ENCODE measurements around the gene NR1D1. TPM values are rescaled to one million over a fixed set of nuclear protein-coding genes. Genes with fewer than 3 reads are reported as not detected.

Gene NR1D1
- total RNA-seq, 2 experiments from 2014 or later = 5.2 to 5.4 TPM

GRCh38 chr17:40075201-40075941 lies 25.0 kb downstream of the NR1D1 start:
- peak overlapping the region; percentile 72 for H3K27ac Mint-ChIP-seq
- H3K36me3 Mint-ChIP-seq (ENCODE audit: low read depth) = no peaks in the 10 kb centered on the region
- no peak overlapping the region for H3K4me3 Mint-ChIP-seq
- peak; percentile 88 for ATAC-seq
- H3K4me1 Mint-ChIP-seq = peaks cover 33% of the 10 kb centered on the region
- no peaks in the 10 kb centered on the region for H3K9me3 Mint-ChIP-seq (ENCODE audit: low read depth)
- ChIA-PET POLR2A (interaction anchor here (1.3 to 1.7 kb wide), 2 partner anchors 11 to 24 kb away, joined by 5 to 6 read pairs; no protein-coding TSS in a partner anchor), CTCF (interaction anchor here (0.6 to 5.6 kb wide), 30 partner anchors 8 to 240 kb away, joined by 3 to 85 read pairs (median 5); partner anchors contain the start of genes MED24, NR1D1 and THRA)
- intact Hi-C loops (cut with DNase I, micrococcal nuclease) = loop anchor here (1.0 to 5.0 kb wide), 4 partner anchors 12 to 63 kb away; no protein-coding TSS in a partner anchor
- no peaks in the 10 kb centered on the region for H3K27me3 Mint-ChIP-seq
- peak; percentile 83 for DNase-seq

- H3K27ac Mint-ChIP-seq = no peak overlapping the region
- intact Hi-C loops (cut with DNase I, micrococcal nuclease) = loop anchor here (1.0 to 5.0 kb wide), 4 partner anchors 12 to 62 kb away; no protein-coding TSS in a partner anchor
- ATAC-seq = no peak
- no peaks in the 10 kb centered on the region for H3K9me3 Mint-ChIP-seq (ENCODE audit: low read depth)
- H3K36me3 Mint-ChIP-seq (ENCODE audit: low read depth) = no peaks in the 10 kb centered on the region
- H3K4me1 Mint-ChIP-seq = peaks cover 38% of the 10 kb centered on the region
- no peak overlapping the region for H3K4me3 Mint-ChIP-seq
- POLR2A ChIA-PET = interaction anchor here (1.3 to 1.7 kb wide), 2 partner anchors 11 to 24 kb away, joined by 5 to 6 read pairs; no protein-coding TSS in a partner anchor
- CTCF ChIA-PET = interaction anchor here (0.5 to 5.6 kb wide), 19 partner anchors 9 to 212 kb away, joined by 3 to 85 read pairs (median 8); partner anchors contain the start of genes MED24, NR1D1 and THRA
- DNase-seq = no peak
- H3K27me3 Mint-ChIP-seq = no peaks in the 10 kb centered on the region
Observed at GRCh38 chr17:40074871-40075200, 25.6 kb downstream of the NR1D1 start.

- no peak overlapping the region for H3K27ac Mint-ChIP-seq
- no peaks in the 10 kb centered on the region for H3K36me3 Mint-ChIP-seq (ENCODE audit: low read depth)
- no peaks in the 10 kb centered on the region for H3K9me3 Mint-ChIP-seq (ENCODE audit: low read depth)
- no peaks in the 10 kb centered on the region for H3K27me3 Mint-ChIP-seq
- no peak overlapping the region for H3K4me3 Mint-ChIP-seq
- POLR2A ChIA-PET = no interaction called here
- CTCF ChIA-PET = interaction anchor here (0.6 to 5.6 kb wide), 11 partner anchors 10 to 165 kb away, joined by 3 to 85 read pairs (median 13); partner anchors contain the start of genes MED24, NR1D1 and THRA
- peaks cover 45% of the 10 kb centered on the region for H3K4me1 Mint-ChIP-seq
- intact Hi-C loops (cut with DNase I, micrococcal nuclease) = loop anchor here in 1 of 2 experiments (2.0 kb wide), 1 partner anchor 61 kb away; no protein-coding TSS in a partner anchor
- ATAC-seq (no peak), DNase-seq (no peak)
Observed at GRCh38 chr17:40074175-40074512, 26.2 kb downstream of the NR1D1 start.

- ChIA-PET POLR2A (interaction anchor here (0.7 kb wide), 1 partner anchor 26 kb away, joined by 3 read pairs; no protein-coding TSS in a partner anchor), CTCF (interaction anchor here (0.6 to 5.6 kb wide), 12 partner anchors 9 to 318 kb away, joined by 3 to 85 read pairs (median 5); partner anchors contain the start of genes MED24, NR1D1 and THRA)
- no peaks in the 10 kb centered on the region for H3K36me3 Mint-ChIP-seq (ENCODE audit: low read depth)
- no peak for ATAC-seq
- no peak for DNase-seq
- H3K4me3 Mint-ChIP-seq = no peak overlapping the region
- H3K27me3 Mint-ChIP-seq = no peaks in the 10 kb centered on the region
- H3K27ac Mint-ChIP-seq = peak overlapping the region; percentile 11
- peaks cover 50% of the 10 kb centered on the region for H3K4me1 Mint-ChIP-seq
- intact Hi-C loops (cut with DNase I, micrococcal nuclease) = loop anchor here in 1 of 2 experiments (2.0 kb wide), 1 partner anchor 61 kb away; no protein-coding TSS in a partner anchor
- H3K9me3 Mint-ChIP-seq (ENCODE audit: low read depth) = no peaks in the 10 kb centered on the region
Observed at GRCh38 chr17:40073454-40074174, 26.8 kb downstream of the NR1D1 start.

- CTCF ChIA-PET = interaction anchor here (0.6 to 5.6 kb wide), 9 partner anchors 8 to 317 kb away, joined by 3 to 85 read pairs (median 3); partner anchors contain the start of genes MED24 and THRA
- no peak for DNase-seq
- Mint-ChIP-seq H3K9me3 (ENCODE audit: low read depth) (no peaks in the 10 kb centered on the region), H3K36me3 (ENCODE audit: low read depth) (no peaks in the 10 kb centered on the region), H3K4me3 (no peak overlapping the region), H3K4me1 (peaks cover 56% of the 10 kb centered on the region), H3K27me3 (no peaks in the 10 kb centered on the region), H3K27ac (no peak overlapping the region)
- no peak for ATAC-seq
- POLR2A ChIA-PET = interaction anchor here (0.7 kb wide), 1 partner anchor 26 kb away, joined by 3 read pairs; no protein-coding TSS in a partner anchor
- intact Hi-C loops (cut with DNase I, micrococcal nuclease) = no loop called here
Observed at GRCh38 chr17:40072735-40073346, 27.5 kb downstream of the NR1D1 start.

GRCh38 chr17:40072040-40072734 lies 28.2 kb downstream of the NR1D1 start:
- intact Hi-C loops (cut with DNase I, micrococcal nuclease) = no loop called here
- Mint-ChIP-seq H3K9me3 (ENCODE audit: low read depth) (no peaks in the 10 kb centered on the region), H3K36me3 (ENCODE audit: low read depth) (no peaks in the 10 kb centered on the region), H3K4me3 (no peak overlapping the region), H3K27me3 (no peaks in the 10 kb centered on the region), H3K4me1 (peaks cover 62% of the 10 kb centered on the region), H3K27ac (no peak overlapping the region)
- POLR2A ChIA-PET = no interaction called here
- ATAC-seq (no peak), DNase-seq (no peak)
- CTCF ChIA-PET = interaction anchor here (1.2 to 5.6 kb wide), 3 partner anchors 8 to 46 kb away, joined by 3 to 85 read pairs (median 7); partner anchors contain the start of gene THRA

GRCh38 chr17:40071313-40072039 lies 28.9 kb downstream of the NR1D1 start:
- ChIA-PET POLR2A (no interaction called here), CTCF (interaction anchor here (0.5 to 1.0 kb wide), 3 partner anchors 17 to 45 kb away, joined by 3 read pairs; partner anchors contain the start of gene MED24)
- no peaks in the 10 kb centered on the region for H3K27me3 Mint-ChIP-seq
- no peak overlapping the region for H3K4me3 Mint-ChIP-seq
- DNase-seq = no peak
- ATAC-seq = no peak
- H3K27ac Mint-ChIP-seq = peak overlapping the region; percentile 25
- intact Hi-C loops (cut with DNase I, micrococcal nuclease) = no loop called here
- peaks cover 68% of the 10 kb centered on the region for H3K4me1 Mint-ChIP-seq
- no peaks in the 10 kb centered on the region for H3K36me3 Mint-ChIP-seq (ENCODE audit: low read depth)
- H3K9me3 Mint-ChIP-seq (ENCODE audit: low read depth) = no peaks in the 10 kb centered on the region

GRCh38 chr17:40070709-40071312 lies 29.6 kb downstream of the NR1D1 start:
- no peak for ATAC-seq
- H3K27ac Mint-ChIP-seq = peak overlapping the region; percentile 42
- CTCF ChIA-PET = interaction anchor here (0.5 to 1.2 kb wide), 5 partner anchors 17 to 45 kb away, joined by 3 to 4 read pairs (median 3); partner anchors contain the start of gene MED24

GRCh38 chr17:40069751-40070708 lies 30.4 kb downstream of the NR1D1 start:
- H3K36me3 Mint-ChIP-seq (ENCODE audit: low read depth) = no peaks in the 10 kb centered on the region
- CTCF ChIA-PET = interaction anchor here (0.6 to 1.2 kb wide), 8 partner anchors 10 to 1176 kb away, joined by 3 to 8 read pairs (median 3); no protein-coding TSS in a partner anchor
- DNase-seq = peak; percentile 58
- intact Hi-C loops (cut with DNase I, micrococcal nuclease) = loop anchor here in 1 of 2 experiments (1.0 kb wide), 1 partner anchor 107 kb away; the partner anchor contains the start of gene RAPGEFL1
- POLR2A ChIA-PET = interaction anchor here (0.6 to 1.0 kb wide), 2 partner anchors 16 to 34 kb away, joined by 3 to 5 read pairs; no protein-coding TSS in a partner anchor
- ATAC-seq = peak; percentile 34
- peaks cover 64% of the 10 kb centered on the region for H3K4me1 Mint-ChIP-seq
- peak overlapping the region; percentile 96 for H3K27ac Mint-ChIP-seq
- peak overlapping the region; percentile 73 for H3K4me3 Mint-ChIP-seq
- H3K27me3 Mint-ChIP-seq = no peaks in the 10 kb centered on the region
- no peaks in the 10 kb centered on the region for H3K9me3 Mint-ChIP-seq (ENCODE audit: low read depth)

More at GRCh38 chr17:40070709-40071312, 29.6 kb downstream of the NR1D1 start:
- no peaks in the 10 kb centered on the region for H3K9me3 Mint-ChIP-seq (ENCODE audit: low read depth)
- H3K4me3 Mint-ChIP-seq = no peak overlapping the region
- no peaks in the 10 kb centered on the region for H3K36me3 Mint-ChIP-seq (ENCODE audit: low read depth)
- POLR2A ChIA-PET = no interaction called here
- intact Hi-C loops (cut with DNase I, micrococcal nuclease) = no loop called here
- no peaks in the 10 kb centered on the region for H3K27me3 Mint-ChIP-seq
- DNase-seq = no peak
- peaks cover 68% of the 10 kb centered on the region for H3K4me1 Mint-ChIP-seq
